ENCODE measurements around the gene CTDSPL. TPM values are rescaled to one million over a fixed set of nuclear protein-coding genes. Genes with fewer than 3 reads are reported as not detected.
"Not testable (repeated sequence)": the region's sequence is repeated elsewhere in the genome, so short reads cannot be mapped to it uniquely, and the experiment has no call there.

The CTDSPL gene
- total RNA-seq, 2 experiments from 2014 or later = 0.90 to 2.1 TPM

DNA sequence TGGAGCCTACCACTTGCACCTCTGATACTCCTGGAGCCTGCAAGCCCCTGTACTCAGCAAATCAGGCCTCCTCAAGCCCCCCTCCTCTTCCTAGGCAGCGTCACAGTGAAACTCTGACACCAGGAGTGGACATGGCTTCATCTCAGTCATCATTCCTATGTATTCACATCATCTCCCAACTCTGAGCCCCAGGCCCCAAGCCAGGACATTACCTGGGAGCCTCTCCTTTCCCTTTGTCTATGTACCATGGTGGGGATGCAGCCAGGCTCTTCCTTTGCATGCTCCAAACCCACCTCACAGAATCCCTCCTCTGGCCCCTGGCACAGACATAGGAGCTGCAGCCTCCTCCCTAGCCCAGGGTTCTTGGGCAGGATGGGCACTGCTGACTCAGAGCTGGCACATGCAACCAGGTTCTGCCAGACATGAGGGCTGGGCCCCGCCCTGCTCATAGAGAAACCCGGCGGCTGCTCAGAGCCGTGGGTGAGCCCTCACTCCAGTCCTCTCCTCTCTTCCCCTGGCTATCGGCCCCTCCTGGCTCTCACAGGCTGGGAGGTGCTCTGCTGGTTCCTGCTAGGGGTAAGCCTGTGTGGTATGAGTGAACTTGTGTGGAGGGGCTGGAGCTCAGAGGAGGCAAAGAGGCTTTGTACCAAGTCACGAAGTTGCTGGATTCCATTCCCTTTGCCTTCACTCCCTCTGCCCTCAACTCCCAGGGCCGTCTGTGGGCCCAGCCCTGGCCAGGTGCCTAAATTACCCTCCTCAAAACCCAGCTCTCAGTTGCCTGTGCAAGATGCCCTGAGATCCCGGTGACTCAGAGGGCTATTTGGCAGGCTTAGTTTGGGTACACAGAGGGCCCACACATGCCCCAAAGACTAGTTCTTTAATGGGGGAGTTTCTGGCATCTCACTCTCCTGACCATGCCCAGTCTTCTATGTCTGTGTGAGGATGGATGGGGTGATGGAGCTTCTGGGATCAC lies 169.6 kb downstream of the CTDSPL start:
- no peak overlapping the region for H3K4me3 Mint-ChIP-seq
- ChIA-PET POLR2A (interaction anchor here (0.7 kb wide), 1 partner anchor 107 kb away, joined by 4 read pairs; the partner anchor contains the start of gene MYD88), CTCF (interaction anchor here (1.9 kb wide), 1 partner anchor 8 kb away, joined by 8 read pairs; the partner anchor contains the start of gene DLEC1)
- H3K9me3 Mint-ChIP-seq (ENCODE audit: insufficient read depth) = no peaks in the 10 kb centered on the region
- H3K27me3 Mint-ChIP-seq (ENCODE audit: low read depth) = peaks cover 42% of the 10 kb centered on the region
- H3K27ac Mint-ChIP-seq = peak overlapping the region; percentile 48
- peak; percentile 37 for ATAC-seq
- H3K4me1 Mint-ChIP-seq (ENCODE audit: low read depth) = peaks cover 13% of the 10 kb centered on the region
- H3K36me3 Mint-ChIP-seq (ENCODE audit: low read depth) = no peaks in the 10 kb centered on the region
- DNase-seq = no peak

DNA sequence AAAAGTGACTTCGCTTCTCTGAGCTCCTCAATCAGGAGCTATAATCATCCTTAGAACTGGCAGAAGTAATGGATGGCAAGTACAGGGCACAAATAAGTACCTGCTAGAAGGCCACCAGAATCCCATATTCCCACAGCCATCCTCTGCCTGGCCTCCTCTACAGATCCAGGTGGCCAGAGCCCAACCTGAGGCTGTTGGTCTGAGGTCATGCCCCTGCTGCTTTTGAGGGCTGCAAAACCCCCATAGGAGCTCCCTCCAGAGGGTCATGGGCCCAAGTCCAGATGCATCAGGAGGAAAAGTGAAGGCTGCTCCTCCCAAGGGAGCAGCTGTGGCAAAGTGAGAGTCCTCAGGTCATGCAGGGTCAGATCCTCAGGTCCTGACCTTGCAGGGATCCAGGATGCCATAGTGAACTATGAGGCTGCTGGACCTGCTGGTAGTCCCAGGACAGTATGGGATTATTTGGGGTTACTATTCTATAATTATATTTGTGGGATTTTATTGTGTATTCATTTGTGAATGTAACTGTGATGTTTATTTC lies 170.7 kb downstream of the CTDSPL start:
- CTCF ChIA-PET = no interaction called here

DNA sequence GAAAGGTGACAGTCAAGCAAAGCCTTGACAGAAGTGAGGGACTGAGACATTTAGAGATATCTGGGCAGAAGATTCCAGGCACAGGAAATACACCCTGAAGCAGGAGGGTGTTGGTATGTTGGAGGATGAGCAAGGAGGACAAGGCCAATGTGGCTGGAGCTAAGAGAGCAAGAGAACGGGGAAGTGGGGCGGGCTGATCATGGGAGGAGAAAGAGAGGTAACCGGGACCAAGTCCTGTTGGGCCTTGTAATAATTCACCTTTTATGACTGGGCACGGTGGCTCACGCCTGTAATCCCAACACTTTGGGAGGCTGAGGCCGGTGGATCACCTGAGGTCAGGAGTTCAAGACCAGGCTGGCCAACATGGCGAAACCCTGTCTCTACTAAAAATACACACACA lies 171.9 kb downstream of the CTDSPL start:
- ATAC-seq; H3K4me3 Mint-ChIP-seq; POLR2A ChIA-PET; DNase-seq; CTCF ChIA-PET; H3K9me3 Mint-ChIP-seq (ENCODE audit: insufficient read depth); H3K27ac Mint-ChIP-seq; H3K36me3 Mint-ChIP-seq (ENCODE audit: low read depth): not testable (repeated sequence)
- Mint-ChIP-seq H3K27me3 (ENCODE audit: low read depth) (peaks cover 28% of the 10 kb centered on the region), H3K4me1 (ENCODE audit: low read depth) (peaks cover 30% of the 10 kb centered on the region)

More for the DNA sequence above, 170.7 kb downstream of the CTDSPL start:
- no peak for DNase-seq
- H3K36me3 Mint-ChIP-seq (ENCODE audit: low read depth) = no peaks in the 10 kb centered on the region
- POLR2A ChIA-PET = interaction anchor here (0.7 kb wide), 1 partner anchor 106 kb away, joined by 4 read pairs; the partner anchor contains the start of gene MYD88
- peaks cover 20% of the 10 kb centered on the region for H3K4me1 Mint-ChIP-seq (ENCODE audit: low read depth)
- no peak overlapping the region for H3K4me3 Mint-ChIP-seq
- H3K27ac Mint-ChIP-seq = no peak overlapping the region
- no peaks in the 10 kb centered on the region for H3K9me3 Mint-ChIP-seq (ENCODE audit: insufficient read depth)
- no peak for ATAC-seq
- peaks cover 40% of the 10 kb centered on the region for H3K27me3 Mint-ChIP-seq (ENCODE audit: low read depth)

Small RNAs within 50 kb of the gene (microRNA-seq; reads per million reads assigned to microRNA genes)
- gene MIR26A1 = 57.4 reads per million, percentile 51 among the genes with 10 or more reads in this experiment

Other genes starting within 250 kb of the CTDSPL start
- 10 to 100 TPM; 14.6 to 15.1 TPM for gene VILL, start 128.9 kb downstream of the CTDSPL start, total RNA-seq
- gene PLCD1, start 167.8 kb downstream of the CTDSPL start, total RNA-seq = 10 to 100 TPM in 1 of 2 experiments, 1 to 10 TPM in 1; 9.7 to 10.1 TPM
- under 1 TPM; 0.26 to 0.60 TPM for gene DLEC1, start 177.3 kb downstream of the CTDSPL start, total RNA-seq

Measured in activated CD8-positive, alpha-beta T cell treated with anti-CD3 and anti-CD28 coated beads, Interleukin-2, amount 10 ng/mL, durations not matched to agents 7 days and 5 days (primary cell).